ENCODE results near the gene IL1F10.

The IL1F10 gene

GRCh38 chr2:113053666-113054065 is 14.1 kb upstream of the IL1F10 start:
- Histone ChIP-seq H3K27me3 (replicated peaks; ENCODE audit: control insufficient read depth, insufficient read depth, low read length) (no peaks in the 10 kb centered on the region), H3K36me3 (ENCODE audit: control insufficient read depth, insufficient read depth, low read length) (no peaks in the 10 kb centered on the region), H3K4me3 (replicated peaks; ENCODE audit: low read depth, low read length) (no peak overlapping the region)
- DNase-seq (ENCODE audit: extremely low read depth, insufficient read length), result no peak
- no peak for TF ChIP-seq CTCF (IDR thresholded peaks at IDR 0.05; ENCODE audit: insufficient read depth, low read length, poor library complexity, severe bottlenecking)

- no peak for TF ChIP-seq CTCF (IDR thresholded peaks at IDR 0.05; ENCODE audit: insufficient read depth, low read length, poor library complexity, severe bottlenecking)
- H3K36me3 ChIP-seq (ENCODE audit: control insufficient read depth, insufficient read depth, low read length), result no peaks in the 10 kb centered on the region
- DNase-seq (ENCODE audit: extremely low read depth, insufficient read length), result no peak
- H3K4me3 ChIP-seq (replicated peaks; ENCODE audit: low read depth, low read length), result no peak overlapping the region
- H3K27me3 ChIP-seq (replicated peaks; ENCODE audit: control insufficient read depth, insufficient read depth, low read length), result no peaks in the 10 kb centered on the region
Observed at GRCh38 chr2:113054066-113054465, 13.7 kb upstream of the IL1F10 start.

GRCh38 chr2:113056521-113056920 is 11.2 kb upstream of the IL1F10 start:
- no peak for DNase-seq (ENCODE audit: extremely low read depth, insufficient read length)
- H3K36me3 ChIP-seq (ENCODE audit: control insufficient read depth, insufficient read depth, low read length), result no peaks in the 10 kb centered on the region
- TF ChIP-seq CTCF (IDR thresholded peaks at IDR 0.05; ENCODE audit: insufficient read depth, low read length, poor library complexity, severe bottlenecking), result no peak
- no peak overlapping the region for H3K4me3 ChIP-seq (replicated peaks; ENCODE audit: low read depth, low read length)
- H3K27me3 ChIP-seq (replicated peaks; ENCODE audit: control insufficient read depth, insufficient read depth, low read length), result no peaks in the 10 kb centered on the region

- no peaks in the 10 kb centered on the region for H3K36me3 ChIP-seq (ENCODE audit: control insufficient read depth, insufficient read depth, low read length)
- H3K4me3 ChIP-seq (replicated peaks; ENCODE audit: low read depth, low read length), result no peak overlapping the region
- H3K27me3 ChIP-seq (replicated peaks; ENCODE audit: control insufficient read depth, insufficient read depth, low read length), result no peaks in the 10 kb centered on the region; the same call in 1 of the 2 replicates
- DNase-seq (ENCODE audit: extremely low read depth, insufficient read length), result no peak
- no peak for TF ChIP-seq CTCF (IDR thresholded peaks at IDR 0.05; ENCODE audit: insufficient read depth, low read length, poor library complexity, severe bottlenecking)
Observed at GRCh38 chr2:113057117-113057516, 10.7 kb upstream of the IL1F10 start.

GRCh38 chr2:113058411-113058994 is 9.3 kb upstream of the IL1F10 start:
- no peak overlapping the region for H3K4me3 ChIP-seq (replicated peaks; ENCODE audit: low read depth, low read length)
- no peak for DNase-seq (ENCODE audit: extremely low read depth, insufficient read length)
- no peaks in the 10 kb centered on the region; the same call in 1 of the 2 replicates for H3K27me3 ChIP-seq (replicated peaks; ENCODE audit: control insufficient read depth, insufficient read depth, low read length)
- no peaks in the 10 kb centered on the region for H3K36me3 ChIP-seq (ENCODE audit: control insufficient read depth, insufficient read depth, low read length)
- TF ChIP-seq CTCF (IDR thresholded peaks at IDR 0.05; ENCODE audit: insufficient read depth, low read length, poor library complexity, severe bottlenecking), result no peak
